Measurements from ENCODE around the gene CYP39A1. TPM values are rescaled to one million over a fixed set of nuclear protein-coding genes. Genes with fewer than 3 reads are reported as not detected.

Gene CYP39A1
- total and polyA plus RNA-seq, 9 of the 15 experiments (the other 6 are each of a cell fraction or from before 2014, with no cell fraction given), result not detected

DNA sequence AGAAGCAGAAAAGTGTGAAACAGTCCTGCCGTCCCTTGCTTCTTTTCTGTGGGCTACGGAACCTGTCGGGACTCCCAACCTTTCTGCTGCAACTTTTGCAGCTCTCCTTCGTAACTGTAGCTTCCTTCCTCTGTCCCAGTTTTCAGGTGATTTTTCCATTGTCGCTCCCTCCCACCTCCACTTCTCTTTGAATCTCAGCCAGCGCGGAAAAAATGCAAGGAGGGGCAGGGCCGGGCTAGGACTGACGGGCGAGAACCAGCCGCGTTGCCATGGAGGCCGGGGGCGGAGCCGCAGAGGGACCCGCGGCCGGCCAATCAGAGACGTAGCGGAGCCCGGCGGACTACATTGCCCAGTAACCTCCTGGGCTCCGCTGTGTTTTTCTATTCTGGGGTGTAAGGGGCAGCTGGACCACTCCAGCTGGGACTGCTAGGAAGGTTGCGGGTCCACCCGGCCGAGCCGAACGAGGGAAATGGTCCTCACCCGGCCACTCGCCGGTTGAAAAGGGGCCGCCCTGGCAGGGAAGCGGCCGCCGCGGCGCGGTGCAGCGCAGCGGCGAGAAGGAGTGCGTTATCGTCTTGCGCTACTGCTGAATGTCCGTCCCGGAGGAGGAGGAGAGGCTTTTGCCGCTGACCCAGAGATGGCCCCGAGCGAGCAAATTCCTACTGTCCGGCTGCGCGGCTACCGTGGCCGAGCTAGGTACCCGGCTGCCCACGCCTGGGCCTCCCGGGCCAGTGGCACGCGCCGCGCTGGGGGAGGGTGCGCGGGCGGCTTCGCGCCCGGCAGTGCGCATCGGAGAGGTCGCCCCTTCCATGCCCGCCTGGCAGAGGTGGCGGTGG is at the start of gene CYP39A1, which contains the start of gene SLC25A27 (continued):
- no peak for TF ChIP-seq PBX2 (CRISPR knock-in tag; IDR thresholded peaks at IDR 0.05; ENCODE audit: low read depth)
- TF ChIP-seq PBX2 (tag; conservative IDR thresholded peaks at IDR 0.05; ENCODE audit: low read depth), result peak; percentile 78
- TF ChIP-seq, protein P1, sequence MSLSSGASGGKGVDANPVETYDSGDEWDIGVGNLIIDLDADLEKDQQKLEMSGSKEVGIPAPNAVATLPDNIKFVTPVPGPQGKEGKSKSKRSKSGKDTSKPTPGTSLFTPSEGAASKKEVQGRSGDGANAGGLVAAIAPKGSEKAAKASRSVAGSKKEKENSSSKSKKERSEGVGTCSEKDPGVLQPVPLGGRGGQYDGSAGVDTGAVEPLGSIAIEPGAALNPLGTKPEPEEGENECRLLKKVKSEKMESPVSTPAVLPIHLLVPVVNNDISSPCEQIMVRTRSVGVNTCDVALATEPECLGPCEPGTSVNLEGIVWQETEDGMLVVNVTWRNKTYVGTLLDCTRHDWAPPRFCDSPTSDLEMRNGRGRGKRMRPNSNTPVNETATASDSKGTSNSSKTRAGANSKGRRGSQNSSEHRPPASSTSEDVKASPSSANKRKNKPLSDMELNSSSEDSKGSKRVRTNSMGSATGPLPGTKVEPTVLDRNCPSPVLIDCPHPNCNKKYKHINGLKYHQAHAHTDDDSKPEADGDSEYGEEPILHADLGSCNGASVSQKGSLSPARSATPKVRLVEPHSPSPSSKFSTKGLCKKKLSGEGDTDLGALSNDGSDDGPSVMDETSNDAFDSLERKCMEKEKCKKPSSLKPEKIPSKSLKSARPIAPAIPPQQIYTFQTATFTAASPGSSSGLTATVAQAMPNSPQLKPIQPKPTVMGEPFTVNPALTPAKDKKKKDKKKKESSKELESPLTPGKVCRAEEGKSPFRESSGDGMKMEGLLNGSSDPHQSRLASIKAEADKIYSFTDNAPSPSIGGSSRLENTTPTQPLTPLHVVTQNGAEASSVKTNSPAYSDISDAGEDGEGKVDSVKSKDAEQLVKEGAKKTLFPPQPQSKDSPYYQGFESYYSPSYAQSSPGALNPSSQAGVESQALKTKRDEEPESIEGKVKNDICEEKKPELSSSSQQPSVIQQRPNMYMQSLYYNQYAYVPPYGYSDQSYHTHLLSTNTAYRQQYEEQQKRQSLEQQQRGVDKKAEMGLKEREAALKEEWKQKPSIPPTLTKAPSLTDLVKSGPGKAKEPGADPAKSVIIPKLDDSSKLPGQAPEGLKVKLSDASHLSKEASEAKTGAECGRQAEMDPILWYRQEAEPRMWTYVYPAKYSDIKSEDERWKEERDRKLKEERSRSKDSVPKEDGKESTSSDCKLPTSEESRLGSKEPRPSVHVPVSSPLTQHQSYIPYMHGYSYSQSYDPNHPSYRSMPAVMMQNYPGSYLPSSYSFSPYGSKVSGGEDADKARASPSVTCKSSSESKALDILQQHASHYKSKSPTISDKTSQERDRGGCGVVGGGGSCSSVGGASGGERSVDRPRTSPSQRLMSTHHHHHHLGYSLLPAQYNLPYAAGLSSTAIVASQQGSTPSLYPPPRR (CRISPR knock-in tag; IDR thresholded peaks at IDR 0.05; ENCODE audit: borderline replicate concordance), result no peak
- TF ChIP-seq CUX1 (CRISPR knock-in tag; IDR thresholded peaks at IDR 0.05), result no peak
- no peak for TF ChIP-seq SAFB2 (IDR thresholded peaks at IDR 0.05; ENCODE audit: borderline replicate concordance, low read depth, low read length, severe bottlenecking)
- TF ChIP-seq, protein P2, sequence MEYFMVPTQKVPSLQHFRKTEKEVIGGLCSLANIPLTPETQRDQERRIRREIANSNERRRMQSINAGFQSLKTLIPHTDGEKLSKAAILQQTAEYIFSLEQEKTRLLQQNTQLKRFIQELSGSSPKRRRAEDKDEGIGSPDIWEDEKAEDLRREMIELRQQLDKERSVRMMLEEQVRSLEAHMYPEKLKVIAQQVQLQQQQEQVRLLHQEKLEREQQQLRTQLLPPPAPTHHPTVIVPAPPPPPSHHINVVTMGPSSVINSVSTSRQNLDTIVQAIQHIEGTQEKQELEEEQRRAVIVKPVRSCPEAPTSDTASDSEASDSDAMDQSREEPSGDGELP (CRISPR knock-in tag; IDR thresholded peaks at IDR 0.05; ENCODE audit: borderline replicate concordance), result peak; percentile 61; the same call in 1 of the 2 replicates
- no peak for TF ChIP-seq HOXB6 (CRISPR knock-in tag; IDR thresholded peaks at IDR 0.05; ENCODE audit: borderline replicate concordance)
- no peak for TF ChIP-seq ZNF316 (IDR thresholded peaks at IDR 0.05)
- TF ChIP-seq, protein P3, sequence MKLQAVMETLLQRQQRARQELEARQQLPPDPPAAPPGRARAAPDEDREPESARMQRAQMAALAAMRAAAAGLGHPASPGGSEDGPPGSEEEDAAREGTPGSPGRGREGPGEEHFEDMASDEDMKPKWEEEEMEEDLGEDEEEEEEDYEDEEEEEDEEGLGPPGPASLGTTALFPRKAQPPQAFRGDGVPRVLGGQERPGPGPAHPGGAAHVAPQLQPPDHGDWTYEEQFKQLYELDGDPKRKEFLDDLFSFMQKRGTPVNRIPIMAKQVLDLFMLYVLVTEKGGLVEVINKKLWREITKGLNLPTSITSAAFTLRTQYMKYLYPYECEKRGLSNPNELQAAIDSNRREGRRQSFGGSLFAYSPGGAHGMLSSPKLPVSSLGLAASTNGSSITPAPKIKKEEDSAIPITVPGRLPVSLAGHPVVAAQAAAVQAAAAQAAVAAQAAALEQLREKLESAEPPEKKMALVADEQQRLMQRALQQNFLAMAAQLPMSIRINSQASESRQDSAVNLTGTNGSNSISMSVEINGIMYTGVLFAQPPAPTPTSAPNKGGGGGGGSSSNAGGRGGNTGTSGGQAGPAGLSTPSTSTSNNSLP (IDR thresholded peaks at IDR 0.05; ENCODE audit: borderline replicate concordance, low read depth, low read length), result no peak
- no peak for TF ChIP-seq ZNF24 (IDR thresholded peaks at IDR 0.05)

All from K562 (cell line).